GM18951 (cell line): ENCODE results near the gene SCARF2.
"Not testable (repeated sequence)": the region's sequence is repeated elsewhere in the genome, so short reads cannot be mapped to it uniquely, and the experiment has no call there.

ENCODE experiments used
- POLR2A ChIP-seq: IDR thresholded peaks from 4 replicates; pipeline ENCODE4 v1.6.1; 2011; ENCODE audit warnings: mild to moderate bottlenecking; ENCODE audit not compliant: insufficient read length, insufficient read depth; ENCODE audit errors: extremely low read depth
- in situ Hi-C: fragments of 300-500 bp; cut with MboI; formaldehyde crosslinking; loops from one replicate; pipeline ENCODE4 v1.12.0; 2022; ENCODE audit warnings: low sequenced_read_pairs, mixed read lengths, inconsistent platforms; ENCODE audit not compliant: unreplicated experiment

Gene SCARF2

DNA sequence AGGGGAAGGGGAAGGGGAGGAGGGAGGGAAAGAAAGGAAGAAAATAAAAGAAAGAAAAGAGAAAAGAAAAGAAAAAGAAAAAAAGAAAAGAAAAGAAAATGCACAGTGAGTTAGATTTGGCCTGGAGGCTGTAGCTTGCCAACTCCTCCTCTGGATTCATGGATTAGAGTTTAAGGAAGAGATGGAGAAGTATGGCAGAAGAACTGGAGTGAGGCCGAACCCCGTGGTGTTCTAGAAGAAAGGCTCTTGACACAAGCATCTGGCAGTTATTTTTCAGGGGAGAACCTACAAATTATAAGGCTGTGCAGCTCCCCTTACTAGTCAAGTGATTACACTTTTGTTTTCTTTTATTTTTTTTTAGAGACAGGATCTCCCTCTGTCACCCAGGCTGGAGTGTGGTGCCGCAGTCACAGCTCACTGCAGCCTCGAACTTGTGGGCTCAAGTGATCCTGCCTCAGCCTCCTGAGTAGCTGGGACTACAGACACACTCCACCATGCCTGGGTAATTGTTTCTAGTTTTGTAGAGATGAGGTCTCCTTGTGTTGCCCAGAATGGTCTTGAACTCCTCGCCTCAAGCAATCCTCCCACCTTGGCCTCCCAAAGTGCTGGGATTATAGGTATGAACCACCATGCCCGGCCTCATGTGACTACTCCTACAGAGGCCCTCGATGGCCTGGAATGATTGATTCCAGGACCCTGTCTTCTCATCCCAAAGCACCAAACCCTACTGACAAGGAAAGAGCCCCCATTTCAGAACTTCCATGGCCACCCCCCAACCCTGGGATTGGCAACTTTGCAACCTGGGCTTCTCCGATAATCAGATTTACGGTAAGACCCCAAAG is 24.2 kb downstream of the SCARF2 start:
- in situ Hi-C loops = no loop called here
- no peak for TF ChIP-seq POLR2A

DNA sequence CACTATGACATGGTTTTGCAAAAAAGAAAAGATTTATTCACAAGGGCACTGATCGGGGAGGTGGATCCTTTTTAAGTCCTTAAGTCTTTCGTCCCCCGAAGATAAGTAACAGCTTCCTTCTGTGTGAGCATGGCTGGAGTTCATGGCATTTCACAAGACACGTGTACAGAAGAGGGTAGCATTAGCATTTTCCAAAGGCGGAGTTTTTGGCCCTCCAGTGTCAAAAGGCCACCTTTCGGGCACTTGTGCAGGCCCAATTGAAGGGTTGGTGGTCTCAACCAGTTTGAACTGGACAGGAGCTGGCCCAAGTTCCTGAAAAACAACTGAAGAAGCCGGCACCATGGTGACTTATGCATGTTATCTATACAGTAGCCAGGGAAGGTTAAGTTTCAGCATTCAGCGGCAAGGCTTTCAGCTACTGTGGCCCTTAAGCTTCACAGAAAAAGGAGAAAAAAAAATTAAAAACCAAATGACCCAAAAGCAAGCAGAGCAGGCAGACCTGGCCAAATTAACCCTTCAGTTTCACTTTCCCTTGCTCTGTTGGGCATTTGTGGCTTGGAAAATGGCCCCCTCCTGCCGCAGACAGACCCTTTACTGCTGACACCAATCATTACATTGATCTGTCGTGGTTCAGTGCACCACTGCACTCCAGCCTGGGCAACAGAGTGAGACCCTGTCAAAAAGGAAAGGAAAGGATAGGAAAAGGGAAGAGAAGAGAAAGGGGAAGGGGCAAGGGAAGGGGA is 25.0 kb downstream of the SCARF2 start:
- in situ Hi-C loops = no loop called here

DNA sequence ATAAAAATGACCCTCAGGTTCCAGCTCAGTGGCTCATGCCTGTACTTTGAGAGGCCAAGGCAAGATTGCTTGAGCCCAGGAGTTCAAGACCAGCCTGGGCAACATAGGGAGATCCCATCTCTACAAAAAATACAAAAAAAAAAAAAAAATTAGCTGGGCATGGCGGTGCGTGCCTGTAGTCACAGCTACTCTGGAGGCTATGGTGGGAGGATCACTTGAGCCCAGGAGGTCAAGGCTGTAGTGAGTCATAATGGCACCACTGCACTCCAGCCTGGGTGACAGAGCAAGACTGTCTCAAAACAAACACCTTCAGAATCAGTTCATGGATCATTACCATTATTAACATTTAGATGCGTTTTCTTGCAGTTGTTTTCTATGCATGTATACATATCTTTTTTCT is 28.2 kb downstream of the SCARF2 start:
- in situ Hi-C loops = not testable (repeated sequence)

More for the DNA sequence above, 25.0 kb downstream of the SCARF2 start:
- no peak for TF ChIP-seq POLR2A

DNA sequence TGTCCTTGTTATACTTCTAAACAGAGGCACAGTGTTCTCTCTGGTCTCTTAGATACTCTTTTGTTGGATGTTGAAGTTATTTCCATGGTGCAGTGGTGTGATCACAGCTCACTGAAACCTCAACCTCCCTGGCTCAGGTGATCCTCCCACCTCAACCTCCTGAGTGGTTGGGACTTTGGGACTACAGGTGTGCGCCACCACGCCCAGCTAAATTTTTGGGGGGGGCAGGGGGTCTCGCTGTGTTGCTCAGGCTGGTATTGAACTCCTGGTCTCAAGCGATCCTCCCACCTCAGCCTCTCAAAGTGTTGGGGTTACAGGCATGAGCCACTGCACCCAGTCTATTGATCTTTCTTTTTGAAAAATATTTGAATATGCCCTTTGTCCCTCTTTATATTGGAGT is 28.7 kb downstream of the SCARF2 start:
- no peak for TF ChIP-seq POLR2A
- in situ Hi-C loops = no loop called here

DNA sequence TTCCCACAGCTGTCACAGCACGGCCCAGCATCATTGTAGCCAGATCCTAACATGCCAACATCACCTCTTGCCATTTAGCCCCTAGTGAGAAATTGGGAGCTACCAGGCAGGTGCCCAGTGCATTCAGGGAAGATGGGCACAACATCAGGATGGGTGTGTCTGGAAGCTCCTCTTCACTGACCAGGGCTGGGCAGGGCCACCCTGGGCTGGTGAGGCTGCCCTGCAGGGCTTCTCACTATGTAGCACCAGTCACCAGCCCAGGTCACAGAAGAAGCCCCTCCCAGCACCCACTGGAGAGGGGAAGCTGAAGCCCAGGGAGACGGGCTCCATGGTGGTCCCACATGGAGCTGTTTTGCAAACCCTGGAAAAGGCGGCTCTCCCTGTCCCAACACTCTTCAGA is 29.8 kb downstream of the SCARF2 start:
- in situ Hi-C loops = no loop called here
- TF ChIP-seq POLR2A = no peak

DNA sequence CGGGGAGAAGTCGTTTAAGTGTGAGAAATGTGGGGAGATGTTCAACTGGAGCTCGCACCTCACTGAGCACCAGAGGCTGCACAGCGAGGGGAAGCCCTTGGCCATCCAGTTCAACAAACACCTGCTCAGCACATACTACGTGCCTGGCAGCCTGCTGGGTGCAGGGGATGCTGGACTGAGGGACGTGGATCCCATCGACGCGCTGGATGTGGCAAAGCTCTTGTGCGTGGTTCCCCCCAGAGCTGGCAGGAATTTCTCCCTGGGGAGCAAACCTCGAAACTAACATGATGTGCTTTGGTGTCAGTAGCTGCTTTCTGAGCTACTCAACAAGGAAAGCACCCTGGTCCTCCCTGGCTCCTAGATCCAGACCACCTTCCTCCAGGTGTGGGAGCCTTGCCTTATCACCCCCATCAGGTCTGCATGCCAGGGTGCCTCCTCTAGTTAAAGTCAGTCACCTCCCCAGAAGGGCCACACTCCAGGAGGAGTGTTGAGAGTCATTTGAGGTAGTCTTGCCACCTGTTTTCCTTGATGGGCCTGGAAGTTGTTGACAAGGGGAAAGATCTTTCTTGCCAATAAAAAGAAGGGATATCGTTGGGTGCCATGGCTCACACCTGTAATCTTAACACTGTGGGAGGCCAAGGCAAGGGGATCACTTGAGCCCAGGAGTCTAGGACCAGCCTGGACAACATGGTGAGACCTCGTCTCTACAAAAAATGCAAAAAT is 30.8 kb downstream of the SCARF2 start:
- TF ChIP-seq POLR2A = no peak
- in situ Hi-C loops = no loop called here

DNA sequence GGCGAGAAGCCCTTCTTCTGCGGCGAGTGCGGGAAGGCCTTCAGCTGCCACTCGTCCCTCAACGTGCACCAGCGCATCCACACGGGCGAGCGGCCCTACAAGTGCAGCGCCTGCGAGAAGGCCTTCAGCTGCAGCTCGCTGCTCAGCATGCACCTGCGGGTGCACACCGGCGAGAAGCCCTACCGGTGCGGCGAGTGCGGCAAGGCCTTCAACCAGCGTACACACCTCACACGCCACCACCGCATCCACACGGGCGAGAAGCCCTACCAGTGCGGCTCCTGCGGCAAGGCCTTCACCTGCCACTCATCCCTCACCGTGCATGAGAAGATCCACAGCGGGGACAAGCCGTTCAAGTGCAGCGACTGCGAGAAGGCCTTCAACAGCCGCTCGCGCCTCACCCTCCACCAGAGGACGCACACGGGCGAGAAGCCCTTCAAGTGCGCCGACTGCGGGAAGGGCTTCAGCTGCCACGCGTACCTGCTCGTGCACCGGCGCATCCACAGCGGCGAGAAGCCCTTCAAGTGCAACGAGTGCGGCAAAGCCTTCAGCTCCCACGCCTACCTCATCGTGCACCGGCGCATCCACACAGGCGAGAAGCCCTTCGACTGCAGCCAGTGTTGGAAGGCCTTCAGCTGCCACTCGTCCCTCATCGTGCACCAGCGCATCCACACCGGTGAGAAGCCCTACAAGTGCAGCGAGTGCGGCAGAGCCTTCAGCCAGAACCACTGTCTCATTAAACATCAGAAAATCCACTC is 31.5 kb downstream of the SCARF2 start:
- TF ChIP-seq POLR2A = no peak
- in situ Hi-C loops = no loop called here

DNA sequence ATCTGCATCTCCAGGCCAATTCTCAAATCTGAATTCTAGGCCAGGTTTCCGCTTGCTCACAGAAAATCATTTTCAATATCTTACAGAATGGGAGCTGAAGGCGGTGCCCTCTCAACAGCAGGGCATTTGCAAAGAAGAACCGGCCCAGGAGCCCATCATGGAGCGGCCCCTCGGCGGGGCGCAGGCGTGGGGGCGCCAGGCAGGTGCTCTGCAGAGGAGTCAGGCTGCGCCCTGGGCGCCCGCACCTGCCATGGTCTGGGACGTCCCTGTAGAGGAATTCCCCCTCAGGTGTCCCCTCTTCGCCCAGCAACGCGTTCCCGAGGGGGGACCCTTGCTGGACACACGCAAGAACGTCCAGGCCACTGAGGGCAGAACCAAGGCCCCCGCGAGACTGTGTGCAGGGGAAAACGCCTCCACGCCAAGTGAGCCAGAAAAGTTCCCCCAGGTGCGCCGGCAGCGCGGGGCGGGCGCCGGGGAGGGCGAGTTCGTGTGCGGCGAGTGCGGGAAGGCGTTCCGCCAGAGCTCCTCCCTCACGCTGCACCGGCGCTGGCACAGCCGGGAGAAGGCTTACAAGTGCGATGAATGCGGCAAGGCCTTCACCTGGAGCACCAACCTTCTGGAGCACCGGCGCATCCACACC is 32.2 kb downstream of the SCARF2 start:
- in situ Hi-C loops = no loop called here
- no peak for TF ChIP-seq POLR2A

DNA sequence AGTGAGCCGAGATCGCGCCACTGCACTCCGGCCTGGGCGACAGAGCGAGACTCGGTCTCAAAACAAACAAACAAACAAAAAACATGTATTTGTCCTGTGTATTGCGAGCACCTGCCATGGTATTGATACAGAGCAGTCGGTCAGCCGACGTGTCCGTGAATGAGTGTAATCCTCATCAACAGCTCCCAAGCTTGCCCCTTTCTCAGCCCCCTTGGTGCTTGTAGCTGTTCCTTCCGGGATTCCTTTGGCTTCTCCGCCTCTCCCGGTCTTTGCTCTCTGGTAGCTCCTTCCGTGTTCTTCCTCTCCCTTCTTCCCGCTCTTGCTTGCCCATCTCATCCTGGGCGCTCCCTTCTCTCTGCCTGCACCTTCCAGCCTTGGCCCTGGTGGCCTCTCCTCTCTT is 32.7 kb downstream of the SCARF2 start:
- in situ Hi-C loops = no loop called here
- TF ChIP-seq POLR2A = no peak

DNA sequence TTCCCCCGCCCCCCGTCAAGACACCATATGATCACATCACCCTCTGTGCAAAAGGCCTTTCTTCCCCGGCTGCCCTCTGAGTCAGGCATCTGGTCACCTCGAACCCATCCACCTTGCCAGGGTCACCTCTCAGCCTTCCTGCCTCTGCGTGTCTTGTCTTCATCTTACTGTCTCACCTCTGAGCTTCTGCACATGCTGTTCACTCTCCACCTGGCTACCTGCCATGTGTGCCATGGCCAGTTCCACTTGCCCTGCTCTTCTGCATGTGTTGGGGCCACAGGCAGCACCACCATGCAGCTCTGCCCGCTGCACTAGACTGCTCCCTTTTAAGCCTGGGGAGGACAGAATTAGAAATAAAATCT is 33.9 kb downstream of the SCARF2 start:
- no peak for TF ChIP-seq POLR2A
- in situ Hi-C loops = no loop called here

DNA sequence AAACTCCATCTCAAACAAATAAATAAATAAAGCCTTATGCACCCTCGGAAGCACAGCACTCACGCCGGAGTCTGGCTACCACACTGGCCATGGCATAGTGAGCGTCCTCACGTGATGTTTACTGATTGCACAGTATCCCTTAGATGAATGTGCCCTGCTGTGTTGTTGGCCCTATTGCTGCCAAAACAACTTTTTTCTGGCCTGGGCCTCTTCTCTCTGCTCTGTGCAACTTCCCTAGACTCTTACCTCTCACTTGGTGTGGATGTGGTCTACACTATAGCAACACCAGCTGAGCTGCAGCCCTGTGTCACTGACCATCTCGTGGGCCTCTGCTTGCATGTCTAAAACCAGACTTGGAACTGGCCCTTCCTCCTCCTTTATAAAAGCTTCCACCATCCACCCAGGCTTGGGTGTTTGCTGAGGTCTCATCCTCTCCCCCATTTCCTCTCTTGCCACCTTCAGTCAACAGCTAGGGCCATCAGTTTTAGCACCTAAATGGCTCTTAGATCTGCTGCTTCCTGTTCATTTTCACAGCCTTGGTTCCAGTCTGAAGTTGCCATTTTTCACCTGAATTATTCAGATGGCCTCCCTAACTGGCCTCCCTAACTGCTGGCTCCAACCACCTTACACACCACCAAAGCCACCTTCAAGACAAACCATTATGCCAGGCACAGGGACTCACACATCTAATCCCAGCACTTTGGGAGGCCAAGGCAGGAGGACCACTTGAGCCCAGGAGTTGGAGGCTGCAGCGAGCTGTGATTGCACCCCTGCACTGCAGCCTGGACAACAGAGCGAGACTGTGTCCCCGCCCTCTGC is 34.5 kb downstream of the SCARF2 start:
- in situ Hi-C loops = no loop called here
- TF ChIP-seq POLR2A = no peak
